ENCODE data around the gene SH3BP2.
A peak's percentile ranks its signal among the peaks of the same experiment; 100 is the strongest.

SH3BP2 gene

DNA sequence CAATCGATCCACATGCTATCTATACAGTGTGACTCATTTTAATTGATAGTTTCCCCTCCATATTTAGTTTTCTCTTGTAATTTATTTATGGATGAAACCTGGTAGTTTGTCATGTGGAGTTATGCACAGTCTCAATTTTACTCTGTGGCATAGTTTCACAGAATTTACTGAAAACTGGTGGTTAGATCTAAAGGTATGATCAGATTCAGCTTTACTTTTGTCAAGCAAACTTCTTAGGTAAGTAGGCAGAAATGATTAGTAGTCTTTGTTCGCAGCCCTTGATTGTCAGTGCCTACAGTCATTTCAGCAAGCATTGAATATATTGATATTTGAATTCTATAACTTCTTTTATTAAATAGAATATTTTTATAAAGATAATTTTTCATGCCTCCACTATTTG lies 53.3 kb downstream of the SH3BP2 start:
- Histone ChIP-seq H3F3A (ENCODE audit: control insufficient read depth, insufficient read depth) (peaks cover 22% of the 10 kb centered on the region), H3K4me2 (ENCODE audit: low read length) (no peak overlapping the region), H4K20me1 (ENCODE audit: control insufficient read depth, insufficient read depth, low read depth, low read length) (peaks cover 35% of the 10 kb centered on the region), H3K79me2 (ENCODE audit: control insufficient read depth, low read length) (peaks cover 67% of the 10 kb centered on the region), H3K27me3 (ENCODE audit: control insufficient read depth, low read length) (peaks cover 30% of the 10 kb centered on the region), H3K4me1 (ENCODE audit: control insufficient read depth, low read length) (peaks cover 56% of the 10 kb centered on the region), H3K27ac (ENCODE audit: low read depth, low read length) (no peak overlapping the region), H3K9me2 (replicated peaks; ENCODE audit: control insufficient read depth, low read length) (no peaks in the 10 kb centered on the region), H3K36me3 (ENCODE audit: control insufficient read depth, low read length) (no peaks in the 10 kb centered on the region), H3K4me3 (ENCODE audit: low read length) (no peak overlapping the region), H3K9me3 (ENCODE audit: control insufficient read depth, insufficient read depth, low read length) (no peaks in the 10 kb centered on the region)
- TF ChIP-seq, protein P1, sequence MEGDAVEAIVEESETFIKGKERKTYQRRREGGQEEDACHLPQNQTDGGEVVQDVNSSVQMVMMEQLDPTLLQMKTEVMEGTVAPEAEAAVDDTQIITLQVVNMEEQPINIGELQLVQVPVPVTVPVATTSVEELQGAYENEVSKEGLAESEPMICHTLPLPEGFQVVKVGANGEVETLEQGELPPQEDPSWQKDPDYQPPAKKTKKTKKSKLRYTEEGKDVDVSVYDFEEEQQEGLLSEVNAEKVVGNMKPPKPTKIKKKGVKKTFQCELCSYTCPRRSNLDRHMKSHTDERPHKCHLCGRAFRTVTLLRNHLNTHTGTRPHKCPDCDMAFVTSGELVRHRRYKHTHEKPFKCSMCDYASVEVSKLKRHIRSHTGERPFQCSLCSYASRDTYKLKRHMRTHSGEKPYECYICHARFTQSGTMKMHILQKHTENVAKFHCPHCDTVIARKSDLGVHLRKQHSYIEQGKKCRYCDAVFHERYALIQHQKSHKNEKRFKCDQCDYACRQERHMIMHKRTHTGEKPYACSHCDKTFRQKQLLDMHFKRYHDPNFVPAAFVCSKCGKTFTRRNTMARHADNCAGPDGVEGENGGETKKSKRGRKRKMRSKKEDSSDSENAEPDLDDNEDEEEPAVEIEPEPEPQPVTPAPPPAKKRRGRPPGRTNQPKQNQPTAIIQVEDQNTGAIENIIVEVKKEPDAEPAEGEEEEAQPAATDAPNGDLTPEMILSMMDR (IDR thresholded peaks at IDR 0.05; ENCODE audit: low read depth, low read length, poor library complexity, severe bottlenecking): no peak
- TF ChIP-seq EZH2phosphoT487 (IDR thresholded peaks at IDR 0.05; ENCODE audit: borderline replicate concordance, low read length): no peak

GRCh38 chr4:2847302-2847871 lies 54.5 kb downstream of the SH3BP2 start:
- peaks cover 36% of the 10 kb centered on the region for H4K20me1 ChIP-seq (ENCODE audit: control insufficient read depth, insufficient read depth, low read depth, low read length)

GRCh38 chr4:2848449-2848848 lies 55.6 kb downstream of the SH3BP2 start:
- Histone ChIP-seq H3K4me2 (ENCODE audit: low read length) (no peak overlapping the region), H3K4me1 (ENCODE audit: control insufficient read depth, low read length) (peaks cover 69% of the 10 kb centered on the region), H4K20me1 (ENCODE audit: control insufficient read depth, insufficient read depth, low read depth, low read length) (peaks cover 37% of the 10 kb centered on the region)

More at GRCh38 chr4:2847302-2847871, 54.5 kb downstream of the SH3BP2 start:
- Histone ChIP-seq H3K4me2 (ENCODE audit: low read length) (peak overlapping the region; percentile 54), H3K36me3 (ENCODE audit: control insufficient read depth, low read length) (no peaks in the 10 kb centered on the region), H3K79me2 (ENCODE audit: control insufficient read depth, low read length) (peaks cover 67% of the 10 kb centered on the region), H3K27me3 (ENCODE audit: control insufficient read depth, low read length) (peaks cover 30% of the 10 kb centered on the region), H3K9me2 (replicated peaks; ENCODE audit: control insufficient read depth, low read length) (no peaks in the 10 kb centered on the region), H3F3A (ENCODE audit: control insufficient read depth, insufficient read depth) (peaks cover 31% of the 10 kb centered on the region), H3K27ac (ENCODE audit: low read depth, low read length) (no peak overlapping the region), H3K4me3 (ENCODE audit: low read length) (peak overlapping the region; percentile 33; the same call in 1 of the 2 replicates), H3K4me1 (ENCODE audit: control insufficient read depth, low read length) (peaks cover 67% of the 10 kb centered on the region), H3K9me3 (ENCODE audit: control insufficient read depth, insufficient read depth, low read length) (no peaks in the 10 kb centered on the region)
- TF ChIP-seq EZH2phosphoT487 (IDR thresholded peaks at IDR 0.05; ENCODE audit: borderline replicate concordance, low read length): no peak
- TF ChIP-seq, protein P1 (IDR thresholded peaks at IDR 0.05; ENCODE audit: low read depth, low read length, poor library complexity, severe bottlenecking): no peak

More at GRCh38 chr4:2848449-2848848, 55.6 kb downstream of the SH3BP2 start:
- Histone ChIP-seq H3K27me3 (ENCODE audit: control insufficient read depth, low read length) (peaks cover 30% of the 10 kb centered on the region), H3K36me3 (ENCODE audit: control insufficient read depth, low read length) (no peaks in the 10 kb centered on the region), H3K27ac (ENCODE audit: low read depth, low read length) (no peak overlapping the region), H3K79me2 (ENCODE audit: control insufficient read depth, low read length) (peaks cover 67% of the 10 kb centered on the region), H3K9me2 (replicated peaks; ENCODE audit: control insufficient read depth, low read length) (no peaks in the 10 kb centered on the region), H3K9me3 (ENCODE audit: control insufficient read depth, insufficient read depth, low read length) (no peaks in the 10 kb centered on the region), H3F3A (ENCODE audit: control insufficient read depth, insufficient read depth) (peaks cover 41% of the 10 kb centered on the region), H3K4me3 (ENCODE audit: low read length) (no peak overlapping the region)
- TF ChIP-seq, protein P1 (IDR thresholded peaks at IDR 0.05; ENCODE audit: low read depth, low read length, poor library complexity, severe bottlenecking): no peak
- TF ChIP-seq EZH2phosphoT487 (IDR thresholded peaks at IDR 0.05; ENCODE audit: borderline replicate concordance, low read length): no peak

Measured in DOHH2 (cell line).